HuH-7 (cell line): ENCODE measurements around the gene HPGD.

Source experiments
- DNase-seq: peaks from one replicate; pipeline ENCODE4 v3.0.0; 2011; ENCODE audit warnings: low spot score

The HPGD gene

GRCh38 chr4:174474457-174475075 lies 47.7 kb downstream of the HPGD start:
- DNase-seq: no peak

- DNase-seq: no peak
Measured at GRCh38 chr4:174467107-174467506, 55.2 kb downstream of the HPGD start.

- DNase-seq: no peak
Measured at GRCh38 chr4:174464949-174465348, 57.3 kb downstream of the HPGD start.

- DNase-seq: peak; percentile 43
Measured at GRCh38 chr4:174461466-174462106, 60.7 kb downstream of the HPGD start.

- DNase-seq: no peak
Measured at GRCh38 chr4:174460684-174461083, 61.6 kb downstream of the HPGD start.

- DNase-seq: no peak
Measured at GRCh38 chr4:174457468-174457867, 64.8 kb downstream of the HPGD start.

- no peak for DNase-seq
Measured at GRCh38 chr4:174454815-174455473, 67.3 kb downstream of the HPGD start.

GRCh38 chr4:174451718-174452296 lies 70.5 kb downstream of the HPGD start:
- no peak for DNase-seq

GRCh38 chr4:174450786-174451125 lies 71.5 kb downstream of the HPGD start:
- no peak for DNase-seq

- DNase-seq: no peak
Measured at GRCh38 chr4:174449944-174450785, 72.1 kb downstream of the HPGD start.

GRCh38 chr4:174449152-174449551 lies 73.1 kb downstream of the HPGD start:
- DNase-seq: no peak

GRCh38 chr4:174444390-174444789 lies 77.9 kb downstream of the HPGD start:
- no peak for DNase-seq
